NK-92 (cell line): ENCODE measurements around the gene SASH3.

Source experiments
- DNase-seq: peaks from one replicate; lab custom pipeline; 2025; ENCODE audit not compliant: unreplicated experiment; lab: John Stamatoyannopoulos, UW

SASH3 gene

GRCh38 chrX:129759576-129760061, 20.1 kb upstream of the SASH3 start:
- DNase-seq = no peak

GRCh38 chrX:129760155-129760554, 19.6 kb upstream of the SASH3 start:
- DNase-seq = no peak

GRCh38 chrX:129760981-129761380, 18.8 kb upstream of the SASH3 start:
- no peak for DNase-seq

DNA sequence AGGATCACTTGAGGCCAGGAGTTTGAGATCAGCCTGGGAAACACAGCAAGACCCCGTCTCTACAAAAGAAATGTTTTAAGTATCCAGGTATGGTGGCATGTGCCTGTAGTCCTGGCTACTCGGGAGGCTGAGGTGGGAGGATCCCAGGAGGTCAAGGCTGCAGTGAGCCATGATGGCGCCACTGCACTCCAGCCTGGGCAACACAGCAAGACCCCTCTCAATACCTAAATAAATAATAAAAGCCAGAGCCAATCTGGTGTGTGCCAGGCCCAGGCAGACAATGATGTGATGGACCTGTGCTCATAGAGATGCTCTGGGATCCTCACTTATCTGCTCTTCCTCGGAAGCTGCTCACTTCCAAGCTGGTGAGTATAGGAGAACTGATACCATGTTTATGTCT, 18.2 kb upstream of the SASH3 start:
- DNase-seq = no peak

- DNase-seq = no peak
These were observed 17.3 kb upstream of the SASH3 start for GRCh38 chrX:129762448-129762847.

DNA sequence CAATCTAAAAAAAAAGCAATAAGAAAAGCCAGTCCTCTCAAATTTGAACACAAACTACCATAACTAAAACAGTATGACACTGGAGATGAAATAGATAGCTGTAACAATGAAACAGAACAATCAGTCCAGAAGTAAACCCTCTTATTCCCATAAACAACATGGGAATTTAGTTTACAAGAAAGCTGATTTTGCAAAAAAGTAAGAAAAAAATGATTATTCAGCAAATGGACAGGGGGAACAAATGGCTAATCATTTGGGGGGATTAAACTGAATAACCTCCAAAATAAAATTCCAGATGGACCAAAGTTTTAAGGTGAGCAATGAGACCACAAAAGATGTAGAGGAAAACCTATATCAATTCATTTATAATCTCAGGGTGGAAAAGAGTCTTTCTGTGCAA, 16.1 kb upstream of the SASH3 start:
- DNase-seq = no peak

- DNase-seq = no peak
These were observed 11.6 kb upstream of the SASH3 start for GRCh38 chrX:129768186-129768585.

DNA sequence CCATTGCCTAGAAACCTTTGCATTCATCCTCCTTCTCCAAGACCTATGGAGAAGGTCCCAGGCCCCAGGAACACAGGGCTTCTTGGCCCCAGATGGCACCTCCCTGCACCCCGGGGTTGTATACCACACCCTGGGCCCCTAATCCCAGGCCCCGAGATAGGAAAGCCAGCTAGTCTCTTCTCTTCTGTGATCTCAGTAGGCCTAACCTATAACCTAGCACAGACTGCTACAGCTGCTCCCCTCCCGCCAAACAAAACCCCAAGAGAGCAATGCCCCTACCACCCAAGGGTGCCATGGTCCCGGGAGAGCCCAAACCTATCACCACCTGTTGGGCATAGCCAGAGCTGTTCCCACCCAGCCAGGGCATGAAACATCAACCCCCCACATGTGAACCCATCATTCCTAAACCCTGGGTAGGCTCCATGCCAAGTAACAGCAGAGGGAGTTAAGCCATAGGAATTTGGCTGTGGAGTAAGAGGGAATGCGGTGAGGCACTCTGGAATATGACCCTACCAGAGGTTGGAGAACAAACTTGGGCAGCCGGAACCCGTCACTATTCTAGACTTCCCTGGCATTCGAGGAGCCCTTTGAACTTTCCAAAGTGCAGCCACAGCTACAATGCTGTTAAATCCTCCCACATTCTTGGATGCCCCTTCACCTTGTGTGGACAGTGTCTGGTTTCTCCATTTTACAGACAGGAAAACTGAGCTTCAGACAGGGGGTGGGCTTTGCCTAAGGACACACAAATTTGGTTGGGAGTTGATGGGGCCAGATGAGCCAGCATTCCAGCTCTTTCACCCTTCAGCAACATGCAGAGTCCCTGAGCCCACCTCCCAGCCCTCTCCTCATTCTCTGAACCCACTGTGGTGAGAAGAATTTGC, 10.9 kb upstream of the SASH3 start:
- no peak for DNase-seq

DNA sequence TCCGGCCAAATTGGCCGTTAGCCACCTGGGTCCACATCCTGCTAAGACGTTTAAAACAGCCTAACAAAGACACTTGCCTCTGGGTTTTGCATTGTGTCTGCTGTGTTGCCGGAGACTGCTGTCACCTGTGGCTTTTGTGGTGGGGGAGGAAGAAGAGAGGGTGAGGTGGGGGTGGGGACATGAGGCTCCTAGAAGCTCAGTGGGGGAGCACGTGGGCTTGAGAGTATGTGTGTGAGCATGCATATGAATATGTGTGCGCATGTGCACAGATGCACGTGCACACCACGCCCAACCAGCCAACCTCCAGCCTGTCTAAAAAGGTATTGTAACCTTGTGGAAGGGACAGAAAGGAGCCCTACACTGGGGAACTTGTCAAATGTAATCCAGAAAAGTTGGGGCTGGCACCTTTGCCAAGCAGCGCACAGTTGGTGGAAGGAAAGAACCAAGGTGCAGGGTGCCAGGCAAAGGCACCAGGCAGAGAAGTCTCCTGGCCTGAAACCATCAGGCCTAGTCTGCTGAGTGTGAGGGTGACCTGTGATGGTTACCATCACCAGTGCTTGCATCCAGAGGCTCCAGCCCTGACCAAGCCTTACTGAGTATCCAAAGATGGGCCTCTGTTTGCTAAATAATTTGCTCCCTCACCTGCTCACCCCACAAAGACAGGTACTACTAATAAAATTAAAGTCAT, 10.1 kb upstream of the SASH3 start:
- peak; percentile 2 for DNase-seq

DNA sequence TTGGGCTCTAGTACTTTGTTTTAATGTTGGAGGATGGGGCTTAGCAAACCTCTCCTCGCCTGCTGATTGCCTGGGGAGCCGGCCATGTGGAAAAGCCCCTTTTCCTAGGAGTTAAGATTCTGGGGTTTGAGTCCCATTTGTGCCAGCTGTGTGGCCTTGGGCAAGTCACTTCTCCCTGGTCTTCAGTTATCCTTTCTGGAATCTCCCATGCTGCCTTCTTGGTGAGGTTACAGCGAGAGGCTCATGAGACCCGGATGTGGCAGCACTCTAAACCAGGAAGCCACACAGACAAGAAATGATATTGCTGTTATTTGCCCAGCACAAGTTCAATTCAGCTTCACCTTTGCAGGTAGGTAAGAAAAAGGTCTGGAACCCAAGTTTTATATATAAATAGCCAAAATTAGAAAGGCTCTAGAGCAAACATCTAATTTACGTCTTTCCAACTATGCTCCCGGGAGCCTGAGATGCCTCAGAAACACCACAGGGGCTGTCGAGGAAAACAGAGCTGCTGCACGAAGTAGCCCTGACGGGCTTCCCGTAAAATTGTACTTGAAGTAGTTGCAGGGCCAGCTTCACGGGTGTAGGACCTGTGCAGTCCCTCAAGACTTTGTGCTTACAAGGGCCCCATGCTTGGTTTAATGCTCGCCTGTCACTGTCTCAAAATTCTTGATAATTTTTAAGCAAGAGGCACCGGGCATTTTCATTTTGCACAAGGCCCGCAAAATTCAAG, 8.3 kb upstream of the SASH3 start:
- no peak for DNase-seq

DNA sequence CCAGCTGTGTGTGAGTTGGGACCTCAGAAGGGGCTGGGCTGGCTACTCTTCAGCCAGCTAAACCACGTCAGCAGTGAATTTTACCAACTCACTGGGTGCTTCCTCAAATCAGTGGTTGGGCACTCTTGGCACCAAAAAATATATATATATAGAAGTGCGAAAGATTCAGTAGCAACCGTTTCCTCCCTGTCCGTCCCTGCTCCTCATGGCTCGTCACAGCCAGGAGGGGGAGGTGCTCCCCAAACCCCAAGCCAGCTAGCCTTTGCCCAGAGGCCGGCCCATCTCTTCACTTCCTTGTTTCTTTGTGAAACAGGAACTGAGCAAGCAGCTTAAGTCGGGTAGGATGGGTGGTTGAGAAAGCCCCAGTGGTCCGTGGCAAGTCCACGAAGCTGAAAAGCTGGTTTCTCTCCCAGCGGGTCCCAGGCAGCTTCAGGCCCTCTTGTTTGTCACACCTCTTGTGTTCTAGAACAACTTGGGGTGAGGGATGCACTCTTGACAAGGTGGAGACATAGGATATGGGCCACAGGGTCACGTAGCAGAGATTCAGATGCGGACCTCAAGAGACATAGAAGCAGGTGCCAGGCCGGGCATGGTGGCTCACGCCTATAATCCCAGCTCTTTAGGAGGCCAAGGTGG, 6.8 kb upstream of the SASH3 start:
- DNase-seq = no peak

- no peak for DNase-seq
These were observed 5.9 kb upstream of the SASH3 start for GRCh38 chrX:129773649-129774458.

GRCh38 chrX:129777218-129778030, 2.3 kb upstream of the SASH3 start:
- DNase-seq = no peak

- DNase-seq = no peak
These were observed 570 bp upstream of the SASH3 start for GRCh38 chrX:129779086-129779672.

- no peak for DNase-seq
These were observed 824 bp downstream of the SASH3 start for GRCh38 chrX:129780441-129781105.

GRCh38 chrX:129781134-129781672, 1.5 kb downstream of the SASH3 start:
- peak; percentile 17 for DNase-seq

DNA sequence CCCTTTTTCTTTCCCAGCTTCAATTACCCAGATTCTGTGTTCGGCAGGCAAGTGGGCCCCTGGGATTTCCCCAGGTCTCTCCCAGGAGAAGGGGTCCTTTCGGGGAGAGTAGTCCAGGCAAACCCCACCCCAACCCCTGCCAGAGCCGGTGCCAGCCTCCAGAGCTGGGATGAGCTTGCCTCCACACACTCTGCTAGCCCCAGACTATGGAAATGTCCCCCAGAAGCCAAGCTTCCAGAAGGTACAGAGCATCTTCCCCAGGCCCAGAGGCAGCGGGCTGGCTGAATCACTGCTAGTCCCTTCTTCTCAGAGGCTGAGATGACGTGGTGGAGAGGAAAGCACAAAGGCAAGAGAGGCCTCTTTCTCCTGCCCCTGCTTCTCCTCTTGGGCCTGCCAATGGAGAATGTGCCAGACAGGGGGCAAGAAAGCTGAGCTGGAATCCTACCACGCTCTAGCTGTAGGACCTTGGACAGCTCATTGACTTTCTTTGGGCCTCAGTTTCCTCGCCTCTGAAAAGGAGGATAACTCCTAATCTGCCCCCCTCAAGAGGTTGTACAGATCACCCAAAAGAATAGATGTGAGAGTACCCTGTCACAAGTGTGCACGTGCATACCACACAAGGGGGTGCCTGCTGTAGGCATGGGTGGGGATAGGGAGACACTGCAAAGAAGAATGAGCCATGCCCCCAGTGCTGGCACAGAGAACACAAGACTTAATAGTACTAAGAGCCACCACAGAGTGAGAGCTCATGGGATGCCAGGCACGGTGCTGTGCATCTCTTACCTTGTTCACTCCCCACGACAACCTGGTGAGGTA, 2.1 kb downstream of the SASH3 start:
- DNase-seq = no peak
